ENCODE results near the gene SPHK1.

- TF ChIP-seq CTCF (IDR thresholded peaks at IDR 0.05), result no peak
- TF ChIP-seq POLR2A (IDR thresholded peaks at IDR 0.05), result no peak
Observed at GRCh38 chr17:76382803-76383545, 1.4 kb upstream of the SPHK1 start.

Measured in breast epithelium (tissue), 3 donors.